ENCODE measurements around the gene ATP1B3. TPM values are rescaled to one million over a fixed set of nuclear protein-coding genes. Genes with fewer than 3 reads are reported as not detected.

ATP1B3 gene
- total RNA-seq = 100 to 1,000 TPM; 109 to 132 TPM

DNA sequence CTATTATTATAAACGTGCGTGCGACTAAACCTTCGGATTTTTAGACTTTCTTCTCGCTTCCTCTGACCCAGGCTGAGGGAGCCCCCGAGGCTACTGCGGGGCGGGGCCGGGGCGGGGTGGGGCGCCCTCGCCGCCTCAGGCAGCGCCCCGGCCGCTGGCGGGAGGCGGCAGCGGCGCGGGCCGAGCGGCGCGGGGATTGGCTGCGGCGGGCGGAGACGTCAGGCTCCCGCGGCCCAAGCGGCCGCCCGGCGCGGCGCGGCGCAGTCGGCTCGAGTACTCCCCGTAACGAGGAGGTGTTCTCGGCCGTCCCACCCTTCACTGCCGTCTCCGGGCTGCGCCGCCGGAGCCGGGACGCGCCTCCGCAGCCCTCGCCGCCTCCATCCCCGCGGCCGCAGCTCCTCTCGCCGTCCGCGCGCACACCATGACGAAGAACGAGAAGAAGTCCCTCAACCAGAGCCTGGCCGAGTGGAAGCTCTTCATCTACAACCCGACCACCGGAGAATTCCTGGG lies at the start of gene ATP1B3:
ATP1B3 (plus strand) TSS at position 263 of the 510 bp plus-strand sequence; CDS start at position 422, 159 bp downstream.
- peak within 1 kb of the TSS; percentile 93 for H3K4me3 Mint-ChIP-seq
- peak within 1 kb of the TSS; percentile 91 for H3K27ac Mint-ChIP-seq
- DNase-seq (peak; percentile 90), ATAC-seq (peak; percentile 79)
- POLR2A ChIA-PET = interaction anchor here (1.0 kb wide), 1 partner anchor 138 kb away, joined by 3 read pairs; the partner anchor contains the start of gene RNF7
- no peaks in the 10 kb centered on the region for H3K9me3 Mint-ChIP-seq (ENCODE audit: low read depth)
- intact Hi-C loops (cut with DNase I, micrococcal nuclease) = loop anchor here (1.0 to 10.0 kb wide), 14 partner anchors 28 to 702 kb away; partner anchors contain the start of genes RASA2 (in 2 of the 2), RNF7 (in 2 of the 2), ATR (in 1 of the 2) and PXYLP1 (in 1 of the 2)
- H3K36me3 Mint-ChIP-seq (ENCODE audit: low read depth) = peaks cover 31% of the 10 kb centered on the region
- peaks cover 30% of the 10 kb centered on the region for H3K4me1 Mint-ChIP-seq
- CTCF ChIA-PET = interaction anchor here (1.6 to 2.1 kb wide), 2 partner anchors 10 to 37 kb away, joined by 6 to 8 read pairs; no protein-coding TSS in a partner anchor
- no peaks in the 10 kb centered on the region for H3K27me3 Mint-ChIP-seq

- Mint-ChIP-seq H3K4me3 (no peak overlapping the region), H3K4me1 (no peaks in the 10 kb centered on the region), H3K27me3 (no peaks in the 10 kb centered on the region), H3K27ac (no peak overlapping the region), H3K36me3 (ENCODE audit: low read depth) (no peaks in the 10 kb centered on the region), H3K9me3 (ENCODE audit: low read depth) (no peaks in the 10 kb centered on the region)
- intact Hi-C loops (cut with DNase I, micrococcal nuclease) = no loop called here
- POLR2A ChIA-PET = no interaction called here
- CTCF ChIA-PET = no interaction called here
- DNase-seq (no peak), ATAC-seq (no peak)
Measured at GRCh38 chr3:141828487-141828886, 48.0 kb upstream of the ATP1B3 start.

DNA sequence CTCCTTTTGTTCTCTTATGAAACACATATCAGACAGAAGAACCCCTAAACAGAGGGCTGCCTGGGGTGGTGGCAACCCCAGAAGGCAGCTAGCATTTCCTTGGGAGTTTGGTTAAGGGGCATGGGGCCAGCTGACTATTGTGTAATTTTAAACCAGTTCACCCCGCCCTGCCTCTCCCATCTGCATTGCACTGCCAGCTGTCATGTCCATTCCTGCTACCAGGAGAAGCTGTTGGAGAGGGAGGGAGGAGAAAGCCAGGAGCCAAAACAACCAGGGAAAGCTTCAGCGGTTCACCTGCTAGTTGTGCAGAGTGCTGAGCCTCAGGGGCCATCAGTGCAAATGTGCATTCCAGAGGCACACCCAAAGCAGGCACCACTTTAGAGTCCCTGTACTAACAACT lies 47.6 kb upstream of the ATP1B3 start:
- ChIA-PET POLR2A (no interaction called here), CTCF (interaction anchor here (1.2 kb wide), 1 partner anchor 16 kb away, joined by 3 read pairs; no protein-coding TSS in a partner anchor)
- no peaks in the 10 kb centered on the region for H3K27me3 Mint-ChIP-seq
- ATAC-seq (no peak), DNase-seq (no peak)
- H3K4me3 Mint-ChIP-seq = no peak overlapping the region
- H3K9me3 Mint-ChIP-seq (ENCODE audit: low read depth) = no peaks in the 10 kb centered on the region
- intact Hi-C loops (cut with DNase I, micrococcal nuclease) = no loop called here
- no peaks in the 10 kb centered on the region for H3K4me1 Mint-ChIP-seq
- no peaks in the 10 kb centered on the region for H3K36me3 Mint-ChIP-seq (ENCODE audit: low read depth)
- no peak overlapping the region for H3K27ac Mint-ChIP-seq

GRCh38 chr3:141830508-141830907 lies 45.9 kb upstream of the ATP1B3 start:
- Mint-ChIP-seq H3K4me3 (no peak overlapping the region), H3K4me1 (no peaks in the 10 kb centered on the region), H3K27me3 (no peaks in the 10 kb centered on the region), H3K9me3 (ENCODE audit: low read depth) (no peaks in the 10 kb centered on the region), H3K36me3 (ENCODE audit: low read depth) (no peaks in the 10 kb centered on the region), H3K27ac (no peak overlapping the region)
- ATAC-seq (no peak), DNase-seq (no peak)
- ChIA-PET POLR2A (no interaction called here), CTCF (interaction anchor here (0.6 kb wide), 1 partner anchor 230 kb away, joined by 4 read pairs; no protein-coding TSS in a partner anchor)
- intact Hi-C loops (cut with DNase I, micrococcal nuclease) = no loop called here

GRCh38 chr3:141834292-141834691 lies 42.2 kb upstream of the ATP1B3 start:
- no peak overlapping the region for H3K4me3 Mint-ChIP-seq
- no peaks in the 10 kb centered on the region for H3K9me3 Mint-ChIP-seq (ENCODE audit: low read depth)
- no peaks in the 10 kb centered on the region for H3K36me3 Mint-ChIP-seq (ENCODE audit: low read depth)
- POLR2A ChIA-PET = no interaction called here
- H3K27ac Mint-ChIP-seq = no peak overlapping the region
- H3K4me1 Mint-ChIP-seq = no peaks in the 10 kb centered on the region
- CTCF ChIA-PET = no interaction called here
- DNase-seq = no peak
- intact Hi-C loops (cut with DNase I, micrococcal nuclease) = no loop called here
- peak; percentile 36 for ATAC-seq
- H3K27me3 Mint-ChIP-seq = no peaks in the 10 kb centered on the region

DNA sequence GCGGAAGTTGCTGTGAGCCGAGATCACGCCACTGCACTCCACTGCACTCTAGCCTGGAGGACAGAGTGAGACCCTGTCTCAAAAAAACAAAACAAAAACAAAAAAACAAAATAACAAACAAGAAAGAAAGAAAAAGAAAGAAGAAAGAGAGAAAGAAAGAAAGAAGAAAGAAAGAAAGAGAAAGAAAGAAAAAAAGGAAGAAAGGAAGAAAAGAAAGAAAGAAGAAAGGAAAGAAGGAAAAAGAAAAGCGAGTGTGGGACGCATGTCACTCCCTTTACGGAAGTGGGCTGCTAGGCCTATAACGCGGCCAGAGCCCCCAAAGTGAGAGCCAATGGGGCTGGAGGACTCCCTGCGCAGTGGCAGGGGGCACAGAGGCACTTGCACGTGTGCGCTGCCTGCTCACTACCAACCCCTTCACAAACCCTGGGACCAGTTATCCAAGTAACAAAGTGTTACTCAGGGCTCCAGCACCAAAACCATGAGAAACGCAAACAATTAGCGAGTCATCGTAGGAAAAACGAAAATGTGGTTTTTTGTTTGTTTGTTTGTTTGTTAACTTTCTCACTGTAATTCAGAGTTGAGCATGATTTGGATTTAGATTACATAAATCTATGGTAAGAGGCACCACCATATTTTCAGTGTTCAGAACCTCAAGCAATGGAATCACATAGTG lies 40.8 kb upstream of the ATP1B3 start:
- Mint-ChIP-seq H3K27me3 (no peaks in the 10 kb centered on the region), H3K4me3 (no peak overlapping the region), H3K36me3 (ENCODE audit: low read depth) (no peaks in the 10 kb centered on the region), H3K4me1 (peaks cover 3% of the 10 kb centered on the region), H3K9me3 (ENCODE audit: low read depth) (no peaks in the 10 kb centered on the region), H3K27ac (no peak overlapping the region)
- ATAC-seq (no peak), DNase-seq (no peak)
- intact Hi-C loops (cut with DNase I, micrococcal nuclease) = no loop called here
- POLR2A ChIA-PET = no interaction called here
- CTCF ChIA-PET = interaction anchor here (0.6 kb wide), 1 partner anchor 1492 kb away, joined by 3 read pairs; no protein-coding TSS in a partner anchor

- intact Hi-C loops (cut with DNase I, micrococcal nuclease) = no loop called here
- CTCF ChIA-PET = no interaction called here
Measured at GRCh38 chr3:141839389-141839788, 37.1 kb upstream of the ATP1B3 start.

DNA sequence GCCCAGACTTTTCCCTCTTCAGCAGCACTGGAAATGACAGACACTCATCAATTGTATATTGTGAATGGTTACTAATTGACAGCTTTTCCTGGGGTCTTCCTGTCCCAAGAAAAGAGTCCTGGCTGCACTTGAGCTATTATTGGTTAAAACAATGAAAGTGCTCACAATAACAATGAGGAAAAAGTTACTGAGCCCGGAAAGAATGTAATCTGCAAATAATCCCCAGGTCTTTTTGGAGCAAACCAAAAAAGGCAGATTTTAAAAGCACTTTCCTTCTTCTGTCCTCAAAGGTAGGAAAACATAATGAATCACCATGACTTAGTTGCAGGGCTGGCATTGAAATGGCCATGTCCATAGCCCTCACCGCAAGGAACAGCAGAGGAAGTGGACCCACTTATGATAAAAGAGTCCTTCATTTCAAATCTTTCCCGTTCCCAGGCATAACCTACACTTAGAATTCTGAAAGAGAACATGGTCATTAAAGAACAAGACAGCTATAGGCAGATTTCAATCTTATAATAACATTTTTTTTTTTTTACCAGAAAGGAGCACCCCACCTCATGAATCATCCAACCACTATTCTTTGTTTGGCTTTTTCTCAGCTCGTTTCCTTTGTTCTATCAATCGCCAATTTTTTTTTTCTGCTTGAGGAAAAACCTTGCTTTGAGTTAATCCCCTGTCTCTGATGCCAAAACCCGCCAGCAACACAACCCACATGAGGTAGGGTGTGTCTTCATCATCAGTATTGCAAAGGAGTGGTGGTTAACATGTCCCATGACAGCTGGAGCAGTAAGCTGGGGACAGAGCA lies 35.5 kb upstream of the ATP1B3 start:
- intact Hi-C loops (cut with DNase I, micrococcal nuclease) = no loop called here
- ATAC-seq (peak; percentile 71), DNase-seq (peak; percentile 9)
- POLR2A ChIA-PET = interaction anchor here (0.6 kb wide), 2 partner anchors 44 to 102 kb away, joined by 3 to 6 read pairs; no protein-coding TSS in a partner anchor
- CTCF ChIA-PET = interaction anchor here (0.7 to 1.7 kb wide), 4 partner anchors 34 to 380 kb away, joined by 3 to 6 read pairs (median 4); partner anchors contain the start of gene RNF7
- Mint-ChIP-seq H3K36me3 (ENCODE audit: low read depth) (no peaks in the 10 kb centered on the region), H3K4me1 (peaks cover 11% of the 10 kb centered on the region), H3K27ac (peak overlapping the region; percentile 9), H3K27me3 (no peaks in the 10 kb centered on the region), H3K9me3 (ENCODE audit: low read depth) (no peaks in the 10 kb centered on the region), H3K4me3 (no peak overlapping the region)

More at GRCh38 chr3:141839389-141839788, 37.1 kb upstream of the ATP1B3 start:
- POLR2A ChIA-PET = no interaction called here
- Mint-ChIP-seq H3K9me3 (ENCODE audit: low read depth) (no peaks in the 10 kb centered on the region), H3K4me3 (no peak overlapping the region), H3K27ac (no peak overlapping the region), H3K4me1 (peaks cover 11% of the 10 kb centered on the region), H3K36me3 (ENCODE audit: low read depth) (no peaks in the 10 kb centered on the region), H3K27me3 (no peaks in the 10 kb centered on the region)
- ATAC-seq (no peak), DNase-seq (no peak)

GRCh38 chr3:141844108-141844507 lies 32.3 kb upstream of the ATP1B3 start:
- Mint-ChIP-seq H3K4me3 (no peak overlapping the region), H3K9me3 (ENCODE audit: low read depth) (no peaks in the 10 kb centered on the region), H3K4me1 (peaks cover 11% of the 10 kb centered on the region), H3K36me3 (ENCODE audit: low read depth) (no peaks in the 10 kb centered on the region), H3K27me3 (no peaks in the 10 kb centered on the region), H3K27ac (no peak overlapping the region)
- DNase-seq (no peak), ATAC-seq (no peak)
- POLR2A ChIA-PET = no interaction called here
- CTCF ChIA-PET = interaction anchor here (0.8 to 1.4 kb wide), 6 partner anchors 9 to 508 kb away, joined by 3 to 5 read pairs (median 4); no protein-coding TSS in a partner anchor
- intact Hi-C loops (cut with DNase I, micrococcal nuclease) = no loop called here

- ChIA-PET CTCF (interaction anchor here (1.2 to 1.5 kb wide), 7 partner anchors 9 to 105 kb away, joined by 3 to 5 read pairs (median 4); no protein-coding TSS in a partner anchor), POLR2A (interaction anchor here (0.6 kb wide), 1 partner anchor 89 kb away, joined by 4 read pairs; no protein-coding TSS in a partner anchor)
- DNase-seq (no peak), ATAC-seq (no peak)
- no peaks in the 10 kb centered on the region for H3K9me3 Mint-ChIP-seq (ENCODE audit: low read depth)
- H3K4me3 Mint-ChIP-seq = no peak overlapping the region
- no peak overlapping the region for H3K27ac Mint-ChIP-seq
- H3K36me3 Mint-ChIP-seq (ENCODE audit: low read depth) = no peaks in the 10 kb centered on the region
- intact Hi-C loops (cut with DNase I, micrococcal nuclease) = loop anchor here in 1 of 2 experiments (1.0 kb wide), 1 partner anchor 107 kb away; the partner anchor contains the start of gene RNF7
- peaks cover 11% of the 10 kb centered on the region for H3K4me1 Mint-ChIP-seq
- H3K27me3 Mint-ChIP-seq = no peaks in the 10 kb centered on the region
Measured at GRCh38 chr3:141844812-141845211, 31.6 kb upstream of the ATP1B3 start.

Data from activated CD4-positive, alpha-beta T cell treated with anti-CD3 and anti-CD28 coated beads for 36 hours (primary cell).